22Rv1 (cell line): ENCODE results near the gene DPP6.

ENCODE experiments used
- H3K27ac ChIP-seq: fragments of 450-650 bp; 2 replicates; pipeline ENCODE4 v1.5.1; 2017
- ZFX ChIP-seq: fragments of 450-650 bp; IDR thresholded peaks from 2 replicates; pipeline ENCODE4 v1.6.1; 2017; ENCODE audit warnings: antibody characterized with exemption, borderline replicate concordance
- TF ChIP-seq, protein P1 (sequence below): fragments of 450-650 bp; IDR thresholded peaks from 2 replicates; pipeline ENCODE4 v1.5.1; 2017; ENCODE audit warnings: mild to moderate bottlenecking

Gene DPP6

DNA sequence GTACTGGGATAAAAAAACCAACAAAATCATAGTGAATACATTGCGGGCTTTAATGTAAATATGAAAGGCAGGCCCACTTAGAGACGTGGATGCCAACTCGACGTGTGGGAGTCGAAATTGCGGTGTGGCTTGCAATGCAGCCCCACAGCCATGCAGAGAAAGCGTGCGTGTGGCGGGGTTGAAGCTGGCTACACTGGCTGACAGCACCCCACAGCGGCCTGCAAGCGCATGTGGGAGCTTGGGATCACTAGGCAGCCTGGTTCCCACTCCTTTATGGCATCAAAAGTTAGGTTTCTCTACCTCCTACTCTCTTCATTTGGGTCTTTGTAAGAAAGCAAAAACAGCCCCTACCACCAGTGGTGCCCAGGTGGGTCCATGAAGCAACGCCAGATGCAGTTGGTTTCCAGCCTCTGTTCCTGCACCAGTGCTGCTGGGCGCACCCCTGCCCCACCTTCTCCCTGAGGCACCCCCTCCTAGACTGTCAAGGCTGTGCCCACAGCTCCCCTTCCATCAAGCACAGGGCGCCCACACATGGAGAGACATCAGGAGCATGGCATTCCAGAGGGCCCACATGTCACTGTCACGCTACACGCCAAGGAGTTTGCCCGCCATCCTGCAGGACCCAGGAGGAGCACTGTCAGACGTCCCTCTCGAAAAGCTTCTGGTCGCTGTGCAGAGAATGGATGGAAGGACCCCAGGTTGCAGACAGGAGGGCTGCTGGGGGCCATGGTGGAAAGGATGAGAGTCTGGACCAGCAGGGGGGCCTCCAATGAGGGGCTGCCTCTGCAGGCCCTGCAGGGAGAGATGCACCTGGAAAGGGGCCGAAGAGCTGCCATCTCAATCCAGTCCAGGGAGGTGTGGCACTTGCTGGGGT is 807.8 kb downstream of the DPP6 start:
- H3K27ac ChIP-seq: no peak overlapping the region
- TF ChIP-seq, protein P1, sequence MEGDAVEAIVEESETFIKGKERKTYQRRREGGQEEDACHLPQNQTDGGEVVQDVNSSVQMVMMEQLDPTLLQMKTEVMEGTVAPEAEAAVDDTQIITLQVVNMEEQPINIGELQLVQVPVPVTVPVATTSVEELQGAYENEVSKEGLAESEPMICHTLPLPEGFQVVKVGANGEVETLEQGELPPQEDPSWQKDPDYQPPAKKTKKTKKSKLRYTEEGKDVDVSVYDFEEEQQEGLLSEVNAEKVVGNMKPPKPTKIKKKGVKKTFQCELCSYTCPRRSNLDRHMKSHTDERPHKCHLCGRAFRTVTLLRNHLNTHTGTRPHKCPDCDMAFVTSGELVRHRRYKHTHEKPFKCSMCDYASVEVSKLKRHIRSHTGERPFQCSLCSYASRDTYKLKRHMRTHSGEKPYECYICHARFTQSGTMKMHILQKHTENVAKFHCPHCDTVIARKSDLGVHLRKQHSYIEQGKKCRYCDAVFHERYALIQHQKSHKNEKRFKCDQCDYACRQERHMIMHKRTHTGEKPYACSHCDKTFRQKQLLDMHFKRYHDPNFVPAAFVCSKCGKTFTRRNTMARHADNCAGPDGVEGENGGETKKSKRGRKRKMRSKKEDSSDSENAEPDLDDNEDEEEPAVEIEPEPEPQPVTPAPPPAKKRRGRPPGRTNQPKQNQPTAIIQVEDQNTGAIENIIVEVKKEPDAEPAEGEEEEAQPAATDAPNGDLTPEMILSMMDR: no peak
- TF ChIP-seq ZFX: no peak

DNA sequence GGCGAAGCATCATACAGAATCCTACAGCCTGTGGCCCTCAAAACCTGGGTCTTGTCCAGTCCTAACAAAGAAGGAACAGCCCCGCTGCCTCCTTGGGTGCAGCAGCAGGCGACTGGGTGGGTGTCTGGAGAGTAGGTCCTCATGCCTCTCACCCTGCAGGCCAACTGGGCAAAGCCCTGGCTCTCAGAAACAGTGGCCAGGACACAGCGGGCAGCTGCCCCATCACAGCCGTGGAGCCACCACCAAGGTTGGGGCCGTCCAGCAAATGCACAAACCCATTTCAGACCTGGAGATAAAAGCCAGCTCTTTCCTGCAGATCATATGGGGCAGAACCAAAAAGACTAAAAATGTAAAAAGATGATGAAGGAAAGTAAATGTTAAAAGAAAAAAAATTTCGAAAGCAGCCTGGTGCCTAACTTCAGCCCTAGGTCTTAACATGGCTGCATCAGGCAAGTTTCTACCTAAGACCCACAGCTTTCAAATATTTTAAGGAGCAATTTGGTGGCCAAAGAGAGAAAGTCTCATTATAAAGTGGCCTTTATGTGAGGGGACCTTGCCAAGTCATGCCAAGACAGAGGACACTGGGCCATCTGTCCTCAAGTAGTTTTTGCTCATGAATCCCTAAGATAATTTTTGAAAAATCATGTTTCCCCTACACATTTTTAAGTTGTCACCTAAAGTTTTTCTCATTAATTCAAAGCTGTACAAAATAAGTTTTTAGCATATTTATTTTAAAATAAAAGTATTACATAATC is 808.6 kb downstream of the DPP6 start:
- no peak for TF ChIP-seq ZFX
- TF ChIP-seq, protein P1: no peak
- H3K27ac ChIP-seq: no peak overlapping the region

DNA sequence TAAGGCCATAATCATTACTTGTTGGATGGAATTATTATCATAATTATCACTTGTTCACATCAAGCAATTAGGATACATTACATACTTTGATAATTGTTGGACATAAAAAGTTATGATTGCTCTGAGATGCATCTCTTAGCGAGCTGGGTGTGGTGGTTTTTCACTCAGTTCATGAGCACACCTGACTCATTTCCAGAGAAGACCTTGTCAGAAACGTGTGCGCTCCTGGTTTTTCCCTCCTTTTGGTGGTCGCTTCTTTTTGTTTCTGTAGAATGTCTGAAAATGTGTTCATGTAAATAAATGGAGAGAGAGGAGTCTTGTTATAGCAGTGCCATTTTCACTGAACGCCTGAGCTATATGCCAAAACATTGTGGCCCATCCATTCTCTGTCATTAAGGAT is 809.4 kb downstream of the DPP6 start:
- no peak overlapping the region for H3K27ac ChIP-seq
- no peak for TF ChIP-seq ZFX
- TF ChIP-seq, protein P1: no peak

DNA sequence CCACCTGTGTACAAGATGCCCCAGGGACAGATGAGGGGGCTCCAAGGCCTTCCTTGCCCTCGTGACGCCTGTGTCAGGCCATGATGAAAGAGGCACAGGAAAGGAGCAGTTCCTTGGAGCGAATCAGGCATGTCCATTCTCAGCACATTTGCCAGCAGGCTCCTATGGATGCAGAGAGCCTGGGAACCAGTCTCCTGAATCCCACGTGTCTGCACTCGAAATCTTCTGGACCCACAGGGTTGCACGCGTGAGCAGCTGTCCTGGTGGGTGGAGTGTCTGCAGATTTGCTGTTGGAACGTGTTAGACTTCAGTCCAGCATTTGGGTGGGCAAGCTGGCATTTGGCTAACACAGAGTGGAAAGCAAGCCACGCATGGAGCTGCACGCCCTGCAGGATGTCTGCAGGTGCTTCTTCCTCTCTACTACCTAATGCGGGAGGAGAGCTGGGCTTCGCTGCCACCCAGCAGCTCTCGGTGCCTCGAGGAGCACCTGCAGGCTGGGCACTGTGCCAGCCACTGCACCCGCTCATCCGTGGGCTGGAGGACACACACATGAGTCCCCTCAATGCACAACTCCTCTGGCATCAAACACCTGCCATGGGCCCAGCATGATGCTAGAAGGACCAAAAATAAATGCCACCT is 810.1 kb downstream of the DPP6 start:
- no peak overlapping the region for H3K27ac ChIP-seq
- TF ChIP-seq, protein P1: no peak
- TF ChIP-seq ZFX: no peak

DNA sequence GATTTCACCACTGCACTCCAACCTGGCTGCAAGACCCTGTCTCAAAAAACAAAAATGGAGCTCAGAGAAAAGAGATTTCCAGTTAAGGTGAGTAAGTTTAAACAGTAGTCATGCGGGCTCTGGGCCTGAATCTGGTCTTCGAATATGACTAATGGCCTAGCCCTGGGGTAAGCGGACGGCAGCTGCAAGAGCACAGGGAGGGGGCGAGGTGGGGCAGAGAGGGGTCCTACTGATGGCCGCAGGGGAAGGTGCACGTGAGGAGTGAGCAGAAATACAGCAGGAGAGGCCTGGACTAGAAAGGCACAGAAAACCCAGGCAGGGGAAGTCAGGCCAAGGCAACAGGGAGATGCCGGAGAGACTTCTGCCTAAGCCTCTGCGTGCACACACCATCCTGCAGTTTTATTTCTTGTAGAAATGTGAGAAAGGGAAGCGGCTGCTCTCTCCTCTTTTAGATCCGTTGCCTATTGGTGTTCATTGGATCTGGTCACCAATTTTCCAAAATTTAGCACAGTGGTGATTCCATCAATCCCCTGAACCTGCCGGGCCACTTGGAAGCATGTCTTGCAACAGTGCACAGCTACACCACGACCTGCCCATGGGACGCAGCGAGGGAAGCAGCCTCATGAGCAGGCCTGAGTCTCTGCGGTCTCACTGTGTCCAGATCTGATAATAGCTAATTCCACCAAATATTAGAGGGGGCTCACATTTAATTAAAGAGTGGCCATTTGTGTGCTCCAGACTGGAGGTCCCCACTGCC is 811.7 kb downstream of the DPP6 start:
- TF ChIP-seq ZFX: no peak
- TF ChIP-seq, protein P1: no peak
- H3K27ac ChIP-seq: no peak overlapping the region

DNA sequence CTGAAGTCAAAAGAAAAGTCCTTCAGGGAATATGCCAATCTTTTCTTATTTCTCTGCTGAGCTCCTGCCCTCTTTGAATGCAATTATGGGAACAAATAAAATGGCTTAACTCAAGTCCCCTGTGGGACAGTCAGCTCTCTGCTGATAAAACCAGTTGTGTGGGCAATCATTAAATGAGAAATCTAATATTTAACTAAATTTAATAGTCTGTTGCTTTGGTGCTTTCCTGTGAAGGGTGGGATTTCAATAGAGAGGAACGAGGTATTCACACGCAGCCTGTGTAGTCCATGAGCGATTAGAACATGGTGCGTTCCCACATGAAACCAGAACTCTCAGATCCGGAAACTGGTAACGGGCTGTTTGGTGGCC is 812.3 kb downstream of the DPP6 start:
- H3K27ac ChIP-seq: no peak overlapping the region
- TF ChIP-seq, protein P1: no peak
- no peak for TF ChIP-seq ZFX
